ENCODE results near the gene CNTROB.

CNTROB gene

GRCh38 chr17:7989781-7990655 lies 58.0 kb downstream of the CNTROB start:
- DNase-seq: peak; percentile 92

GRCh38 chr17:7992516-7992915 lies 60.5 kb downstream of the CNTROB start:
- DNase-seq: no peak

- no peak for DNase-seq
These were observed 60.9 kb downstream of the CNTROB start for GRCh38 chr17:7992924-7993323.

- DNase-seq: no peak
These were observed 62.1 kb downstream of the CNTROB start for GRCh38 chr17:7993972-7994589.

- no peak for DNase-seq
These were observed 63.7 kb downstream of the CNTROB start for GRCh38 chr17:7995724-7996123.

GRCh38 chr17:7997186-7997585 lies 65.2 kb downstream of the CNTROB start:
- DNase-seq: peak; percentile 78

Data from OCI-M1 (cell line).